ENCODE results near the gene GDI1. TPM values are rescaled to one million over a fixed set of nuclear protein-coding genes. Genes with fewer than 3 reads are reported as not detected.

The GDI1 gene
- total RNA-seq, 1 donor from 2014 or later, result 152 TPM

DNA sequence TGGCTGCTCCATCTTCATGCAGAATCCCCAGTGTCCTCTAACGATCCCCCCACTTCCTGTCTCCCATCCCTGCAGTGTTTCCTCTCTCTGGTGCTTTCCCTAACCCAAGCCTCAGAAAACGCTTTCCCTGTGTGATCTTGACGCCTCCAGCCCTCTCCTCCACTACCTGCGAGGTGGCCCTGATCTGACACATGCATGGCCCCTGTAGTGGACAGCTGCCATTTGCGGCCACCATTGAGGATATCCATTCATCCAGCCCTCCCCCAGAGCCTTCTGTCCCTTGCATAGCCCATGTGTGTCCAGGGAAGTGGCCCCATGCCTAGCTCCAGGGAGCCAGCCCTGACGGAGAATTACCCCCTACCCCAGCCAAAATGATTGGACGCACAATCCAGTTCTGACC is 46.4 kb downstream of the GDI1 start:
- TF ChIP-seq, protein P1, sequence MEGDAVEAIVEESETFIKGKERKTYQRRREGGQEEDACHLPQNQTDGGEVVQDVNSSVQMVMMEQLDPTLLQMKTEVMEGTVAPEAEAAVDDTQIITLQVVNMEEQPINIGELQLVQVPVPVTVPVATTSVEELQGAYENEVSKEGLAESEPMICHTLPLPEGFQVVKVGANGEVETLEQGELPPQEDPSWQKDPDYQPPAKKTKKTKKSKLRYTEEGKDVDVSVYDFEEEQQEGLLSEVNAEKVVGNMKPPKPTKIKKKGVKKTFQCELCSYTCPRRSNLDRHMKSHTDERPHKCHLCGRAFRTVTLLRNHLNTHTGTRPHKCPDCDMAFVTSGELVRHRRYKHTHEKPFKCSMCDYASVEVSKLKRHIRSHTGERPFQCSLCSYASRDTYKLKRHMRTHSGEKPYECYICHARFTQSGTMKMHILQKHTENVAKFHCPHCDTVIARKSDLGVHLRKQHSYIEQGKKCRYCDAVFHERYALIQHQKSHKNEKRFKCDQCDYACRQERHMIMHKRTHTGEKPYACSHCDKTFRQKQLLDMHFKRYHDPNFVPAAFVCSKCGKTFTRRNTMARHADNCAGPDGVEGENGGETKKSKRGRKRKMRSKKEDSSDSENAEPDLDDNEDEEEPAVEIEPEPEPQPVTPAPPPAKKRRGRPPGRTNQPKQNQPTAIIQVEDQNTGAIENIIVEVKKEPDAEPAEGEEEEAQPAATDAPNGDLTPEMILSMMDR (IDR thresholded peaks at IDR 0.05), result no peak
- H3K27ac Mint-ChIP-seq (ENCODE audit: unreplicated experiment), result no peak overlapping the region
- peaks cover 3% of the 10 kb centered on the region for H3K4me1 Mint-ChIP-seq (ENCODE audit: unreplicated experiment)
- no peak overlapping the region for H3K4me3 Mint-ChIP-seq (ENCODE audit: unreplicated experiment)
- no peaks in the 10 kb centered on the region for H3K36me3 Mint-ChIP-seq (ENCODE audit: unreplicated experiment)
- no peaks in the 10 kb centered on the region for H3K9me3 Mint-ChIP-seq (ENCODE audit: unreplicated experiment)
- H3K27me3 Mint-ChIP-seq (ENCODE audit: unreplicated experiment), result no peaks in the 10 kb centered on the region
- DNase-seq (ENCODE audit: extremely low spot score, unreplicated experiment), result no peak

DNA sequence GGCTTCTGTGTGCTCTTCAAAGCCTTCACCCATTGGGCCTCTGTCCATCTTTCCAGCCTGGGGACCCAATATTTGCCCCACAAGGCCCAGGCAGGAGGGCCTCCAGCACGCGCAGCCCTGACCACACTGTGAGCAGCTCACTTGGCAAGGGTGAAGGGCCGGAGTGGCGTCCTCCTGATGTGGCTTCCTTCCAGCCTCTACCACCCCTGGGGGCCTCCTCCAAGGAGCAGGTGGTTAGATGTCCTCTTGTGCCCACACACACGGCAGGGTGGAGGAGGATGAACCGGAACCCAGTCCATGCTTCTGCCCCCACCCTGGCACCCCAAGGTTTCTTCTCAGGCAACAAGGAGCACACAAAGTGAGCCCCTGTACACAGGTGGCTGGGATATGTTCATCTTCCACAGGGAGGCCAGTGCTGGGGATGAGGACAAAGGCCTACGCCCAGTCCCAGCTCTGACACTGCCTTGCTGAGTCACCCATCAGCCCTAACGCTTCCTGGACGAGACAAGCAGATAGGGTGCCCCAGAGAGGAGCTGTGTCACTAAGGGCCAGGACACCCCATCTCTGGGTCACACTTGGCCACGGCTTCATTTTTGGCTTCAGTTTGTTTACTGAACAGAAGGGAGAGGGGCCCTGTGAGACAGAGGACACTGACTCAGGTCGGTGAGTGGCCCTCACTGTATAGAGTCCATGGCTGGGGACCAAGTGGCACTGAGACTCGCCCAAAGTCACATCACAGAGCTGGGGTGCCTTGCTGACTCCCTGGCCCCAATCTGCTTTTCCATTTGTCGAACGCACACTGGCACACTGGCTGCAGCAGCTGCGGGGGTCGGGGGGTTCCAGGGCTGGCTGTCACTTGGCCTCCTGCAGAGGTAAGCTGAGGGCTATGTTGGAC is 47.5 kb downstream of the GDI1 start:
- TF ChIP-seq, protein P1 (IDR thresholded peaks at IDR 0.05), result no peak
- Mint-ChIP-seq H3K36me3 (ENCODE audit: unreplicated experiment) (no peaks in the 10 kb centered on the region), H3K9me3 (ENCODE audit: unreplicated experiment) (no peaks in the 10 kb centered on the region), H3K27ac (ENCODE audit: unreplicated experiment) (no peak overlapping the region), H3K4me3 (ENCODE audit: unreplicated experiment) (no peak overlapping the region), H3K4me1 (ENCODE audit: unreplicated experiment) (peaks cover 7% of the 10 kb centered on the region), H3K27me3 (ENCODE audit: unreplicated experiment) (no peaks in the 10 kb centered on the region)
- DNase-seq (ENCODE audit: extremely low spot score, unreplicated experiment), result no peak

DNA sequence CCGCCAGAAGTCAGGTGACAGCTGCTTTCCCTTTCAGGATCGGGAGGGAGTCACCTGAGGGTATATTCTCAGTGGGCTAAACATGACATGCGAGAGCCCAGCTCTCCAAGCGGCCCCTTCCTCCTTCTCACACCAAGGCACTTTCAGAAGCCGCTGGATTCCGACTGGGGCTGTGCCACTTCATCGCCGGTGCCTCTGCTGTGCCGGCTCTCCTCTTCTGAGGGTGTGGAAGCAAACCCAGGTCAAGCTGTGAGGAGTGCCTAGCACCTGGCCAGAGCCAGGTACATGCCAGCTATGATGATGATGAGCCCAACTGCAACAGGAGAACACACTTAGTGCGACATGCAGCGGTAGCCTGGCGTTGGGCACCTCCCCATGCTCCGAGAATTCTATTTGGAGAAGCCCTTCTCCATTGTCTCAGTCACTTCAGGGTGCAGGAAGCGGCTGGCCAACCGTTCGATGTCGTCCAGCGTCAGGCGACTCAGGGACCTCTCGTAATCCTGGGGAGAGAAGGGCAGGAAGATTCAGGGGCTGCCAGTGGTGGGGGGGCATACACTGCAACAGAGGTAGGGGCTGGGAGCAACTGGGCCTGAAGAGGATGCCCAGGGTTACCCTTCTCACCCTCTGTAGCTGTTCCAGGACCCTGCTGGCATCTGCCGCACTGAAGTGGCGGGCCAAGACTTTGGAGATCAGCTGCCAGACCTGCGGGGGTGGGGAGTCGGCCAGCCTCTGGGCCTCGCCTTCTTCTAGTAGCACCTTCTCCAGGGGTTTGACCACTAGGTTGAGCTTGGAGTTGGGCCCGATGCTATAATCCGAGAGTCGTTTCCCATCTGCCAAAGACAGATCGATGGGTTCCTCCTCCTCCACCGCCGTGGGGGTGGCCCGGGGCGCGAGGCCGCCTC is 48.4 kb downstream of the GDI1 start:
- Mint-ChIP-seq H3K36me3 (ENCODE audit: unreplicated experiment) (no peaks in the 10 kb centered on the region), H3K4me1 (ENCODE audit: unreplicated experiment) (peaks cover 10% of the 10 kb centered on the region), H3K27me3 (ENCODE audit: unreplicated experiment) (no peaks in the 10 kb centered on the region), H3K27ac (ENCODE audit: unreplicated experiment) (no peak overlapping the region), H3K9me3 (ENCODE audit: unreplicated experiment) (no peaks in the 10 kb centered on the region), H3K4me3 (ENCODE audit: unreplicated experiment) (peak overlapping the region; percentile 51)
- TF ChIP-seq, protein P1 (IDR thresholded peaks at IDR 0.05), result no peak
- DNase-seq (ENCODE audit: extremely low spot score, unreplicated experiment), result no peak

DNA sequence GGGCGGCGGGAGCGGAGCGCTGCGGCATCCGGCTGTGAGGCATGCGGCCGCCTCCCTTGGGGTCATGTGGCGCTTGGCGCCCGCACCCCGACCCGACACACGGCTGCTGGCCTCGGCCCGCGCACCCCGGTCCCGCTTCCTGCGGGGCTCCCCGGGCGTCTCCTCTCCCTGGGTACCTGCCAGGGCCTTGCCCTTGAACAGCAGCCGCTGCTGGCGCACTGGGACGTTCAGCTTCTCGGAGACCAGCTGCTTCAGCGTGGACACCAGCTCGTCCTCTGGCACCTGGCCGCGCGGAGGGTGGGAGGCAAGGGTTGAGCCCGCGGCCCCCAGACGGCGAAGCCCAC is 49.1 kb downstream of the GDI1 start:
- Mint-ChIP-seq H3K9me3 (ENCODE audit: unreplicated experiment) (no peaks in the 10 kb centered on the region), H3K27ac (ENCODE audit: unreplicated experiment) (no peak overlapping the region), H3K27me3 (ENCODE audit: unreplicated experiment) (no peaks in the 10 kb centered on the region), H3K4me3 (ENCODE audit: unreplicated experiment) (peak overlapping the region; percentile 35), H3K4me1 (ENCODE audit: unreplicated experiment) (peaks cover 14% of the 10 kb centered on the region), H3K36me3 (ENCODE audit: unreplicated experiment) (no peaks in the 10 kb centered on the region)
- DNase-seq (ENCODE audit: extremely low spot score, unreplicated experiment), result peak; percentile 83
- TF ChIP-seq, protein P1 (IDR thresholded peaks at IDR 0.05), result no peak
